Adrenal gland (tissue), 5 donors: ENCODE results near the gene PCNX2.

Experiments
- CTCF ChIP-seq, 6 experiments: fragments of 450-650 bp in 4 of 6; fragments of 200-600 bp in 2 of 6; sonication (generic) in 1 of 6; IDR thresholded peaks; 1 replicate in 5 of 6; 2 replicates in 1 of 6; pipeline versions ENCODE4 v1.5.1 to v1.8.0; 2016 to 2021; ENCODE audit warnings: antibody characterized with exemption in 6 of 6, mild to moderate bottlenecking in 2 of 6, moderate library complexity in 1 of 6
- POLR2A ChIP-seq, 2 donors: fragments of 450-650 bp; IDR thresholded peaks; one replicate each; pipeline ENCODE4 v1.6.1; 2017; ENCODE audit warnings: antibody characterized with exemption in 2 of 2, mild to moderate bottlenecking in 2 of 2, moderate library complexity in 1 of 2
- donor health status: DM: no; HTN: no; CAD: no.

GRCh38 chr1:233109096-233109495, 186.4 kb downstream of the PCNX2 start:
- TF ChIP-seq POLR2A (IDR thresholded peaks at IDR 0.05) (no peak), CTCF (IDR thresholded peaks at IDR 0.05) (no peak)
